GM18907 (cell line): ENCODE measurements around the gene CCDC14.
"Not testable (repeated sequence)": the region's sequence is repeated elsewhere in the genome, so short reads cannot be mapped to it uniquely, and the experiment has no call there.

Experiments used
- ATAC-seq: cut with Tn5 transposase; IDR thresholded peaks from one replicate; pipeline ENCODE4 v1.9.1; 2021; ENCODE audit warnings: mild to moderate bottlenecking, moderate library complexity; ENCODE audit not compliant: unreplicated experiment

Gene CCDC14

DNA sequence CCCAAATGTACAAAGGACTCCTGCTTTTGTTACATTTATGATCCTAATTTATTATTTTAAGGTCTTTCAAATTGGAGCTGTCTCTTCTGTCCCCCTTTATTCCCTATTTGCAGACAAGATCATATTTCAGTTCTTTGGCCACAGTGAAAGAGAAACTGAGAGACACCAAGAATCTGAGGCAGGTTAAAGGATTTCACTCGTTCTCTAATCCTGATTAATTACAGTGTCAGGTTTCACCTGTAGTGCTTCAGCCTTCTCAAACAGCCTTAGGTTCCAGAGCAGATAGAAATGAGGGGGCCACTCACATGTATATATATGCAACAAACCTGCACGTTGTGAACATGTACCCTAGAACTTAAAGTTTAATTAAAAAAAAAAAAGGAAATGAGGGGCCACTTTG lies 6.2 kb upstream of the CCDC14 start:
- not testable (repeated sequence) for ATAC-seq

DNA sequence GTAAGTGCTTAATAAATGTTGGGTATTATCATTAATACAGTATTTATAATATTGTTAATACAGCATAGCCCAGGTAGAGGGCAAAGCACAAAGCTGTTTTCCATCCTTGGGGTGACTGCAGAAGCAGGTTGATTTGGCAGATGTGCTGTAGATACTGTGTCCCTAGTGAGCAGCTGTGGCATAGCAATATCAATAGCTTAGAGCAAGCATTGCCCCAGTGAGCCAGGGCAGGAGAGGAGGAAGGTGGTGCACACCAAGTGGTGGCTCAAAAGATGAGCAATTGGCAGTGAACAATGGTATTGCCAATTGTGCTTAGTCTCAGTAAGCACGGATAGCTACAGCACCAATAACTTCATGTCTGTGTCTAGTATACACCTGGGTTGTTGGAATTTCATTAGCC lies 5.8 kb upstream of the CCDC14 start:
- peak; percentile 41 for ATAC-seq

DNA sequence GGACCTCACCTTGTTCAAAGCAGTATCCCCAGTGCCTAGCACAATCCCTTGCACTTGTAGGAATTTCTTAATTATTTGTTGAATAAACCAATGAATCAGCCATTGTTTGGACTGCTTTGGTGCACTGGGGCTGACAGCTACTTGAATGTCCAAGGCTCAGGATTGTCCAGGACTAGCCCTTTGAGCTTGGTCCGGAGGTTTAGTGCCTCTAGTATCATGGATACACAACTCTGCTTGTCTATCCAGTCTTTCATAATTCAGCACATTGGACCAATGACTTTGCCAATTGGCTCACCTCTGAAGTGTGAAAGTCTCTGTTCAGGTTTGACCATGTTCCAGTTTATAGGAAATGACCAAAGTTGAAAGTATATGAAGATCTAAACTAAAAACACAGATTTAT lies 3.8 kb upstream of the CCDC14 start:
- ATAC-seq: not testable (repeated sequence)

DNA sequence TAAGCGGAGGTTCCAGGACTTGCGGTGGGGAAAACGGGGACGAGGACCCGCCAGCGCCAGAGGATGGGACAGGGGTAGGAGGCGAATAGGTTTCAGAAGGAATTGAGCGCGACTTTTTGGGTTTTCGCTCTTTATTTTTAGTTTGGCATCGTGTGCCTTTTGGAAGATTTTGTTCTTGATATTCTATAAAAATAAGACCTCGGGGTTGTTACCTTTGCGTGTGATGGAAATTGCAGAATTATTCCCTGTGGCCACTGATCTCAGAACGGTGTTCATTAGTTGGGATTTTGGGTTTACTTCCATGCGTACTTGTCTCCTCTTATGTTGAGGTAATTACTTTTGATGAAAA lies 453 bp upstream of the CCDC14 start:
- ATAC-seq: no peak

DNA sequence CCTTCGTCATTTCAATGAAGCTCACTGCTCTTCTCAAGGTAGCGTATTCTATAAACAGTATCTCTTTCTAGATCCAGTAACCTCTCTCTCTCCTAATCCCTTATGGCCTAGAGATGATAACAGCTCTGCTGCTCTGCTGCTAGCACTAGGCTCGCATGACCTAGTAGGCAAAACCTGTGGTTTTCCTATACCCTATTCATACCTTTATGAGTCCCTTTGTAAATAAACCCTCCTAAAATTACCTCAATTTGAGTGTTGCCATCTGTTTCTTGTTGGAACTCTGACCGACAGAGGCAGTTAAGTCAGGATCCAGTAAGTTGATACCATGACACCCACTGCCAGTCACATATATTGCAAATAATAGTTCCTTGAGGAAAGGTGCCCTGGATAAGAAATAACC lies 7.3 kb downstream of the CCDC14 start:
- ATAC-seq: peak; percentile 71

DNA sequence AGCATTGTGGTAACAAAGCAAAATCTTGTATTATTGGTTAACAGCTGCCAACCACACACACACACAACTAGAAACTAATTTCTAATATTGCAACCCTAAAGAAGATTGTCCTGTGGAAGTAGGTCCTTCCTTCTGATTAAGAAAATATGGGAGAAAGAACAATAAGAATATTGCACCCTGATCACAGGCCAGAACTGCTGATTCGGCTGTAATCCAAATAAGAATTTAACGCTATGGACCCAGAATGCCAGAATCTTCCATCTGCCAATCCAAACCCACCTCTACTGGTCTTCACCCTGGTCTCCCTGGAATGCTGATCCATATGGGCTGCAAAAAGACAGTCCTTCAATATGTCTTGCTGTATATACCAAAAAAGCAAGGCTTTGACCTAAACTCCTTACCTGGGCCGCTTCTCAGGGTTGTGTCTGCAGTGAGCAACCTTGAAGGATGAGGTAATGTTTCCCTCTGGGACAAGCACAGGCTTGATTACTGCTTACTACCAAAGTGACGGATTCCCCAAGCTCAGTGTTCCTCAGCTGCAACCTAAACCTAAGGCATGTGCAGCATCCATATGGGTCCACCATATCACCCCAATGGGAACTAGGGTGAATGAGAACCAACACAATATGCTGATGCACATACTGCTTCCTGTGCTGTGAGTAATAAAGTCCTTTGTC lies 8.0 kb downstream of the CCDC14 start:
- peak; percentile 33 for ATAC-seq

DNA sequence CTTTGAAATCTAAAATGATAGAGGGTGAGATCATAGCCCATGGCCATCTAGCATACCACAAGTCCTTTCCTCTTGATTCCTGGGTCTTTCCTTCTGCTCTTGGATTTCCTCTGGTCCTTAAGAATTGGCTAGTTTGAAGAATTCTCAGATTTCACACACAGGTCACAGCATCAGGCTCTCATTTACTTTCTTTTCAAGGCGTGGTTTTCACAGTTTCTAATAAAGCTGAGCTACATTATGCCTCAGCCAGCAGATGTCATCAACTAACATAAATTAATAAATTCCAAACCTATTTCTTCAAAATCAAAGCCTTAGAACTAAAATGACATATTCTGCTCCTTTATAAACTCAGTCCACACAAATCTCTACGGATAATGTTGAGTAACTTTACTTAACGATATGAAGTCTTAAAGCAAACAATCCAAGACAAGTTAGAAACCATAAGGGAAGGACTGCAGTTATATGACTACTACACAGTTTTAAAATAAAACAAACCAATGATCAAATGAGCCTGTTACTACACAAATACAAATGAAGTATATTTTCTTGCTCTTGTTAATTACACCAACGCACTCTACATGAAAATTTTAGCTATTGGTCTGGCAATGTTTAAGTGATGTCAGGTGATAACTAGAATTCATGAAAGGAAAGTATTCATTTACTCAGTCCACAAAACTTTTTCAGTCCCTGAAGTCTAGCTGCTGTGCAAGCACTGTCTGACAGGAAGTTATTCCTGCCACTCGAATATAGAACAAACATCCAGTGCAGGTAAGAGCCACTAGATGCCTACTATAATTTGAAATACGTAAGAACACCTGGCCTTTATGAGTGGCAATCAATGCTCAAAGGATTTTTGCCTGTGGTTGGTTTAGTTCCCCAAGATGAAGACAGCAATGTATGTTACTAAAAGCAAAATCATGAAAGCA lies 9.2 kb downstream of the CCDC14 start:
- ATAC-seq: no peak

DNA sequence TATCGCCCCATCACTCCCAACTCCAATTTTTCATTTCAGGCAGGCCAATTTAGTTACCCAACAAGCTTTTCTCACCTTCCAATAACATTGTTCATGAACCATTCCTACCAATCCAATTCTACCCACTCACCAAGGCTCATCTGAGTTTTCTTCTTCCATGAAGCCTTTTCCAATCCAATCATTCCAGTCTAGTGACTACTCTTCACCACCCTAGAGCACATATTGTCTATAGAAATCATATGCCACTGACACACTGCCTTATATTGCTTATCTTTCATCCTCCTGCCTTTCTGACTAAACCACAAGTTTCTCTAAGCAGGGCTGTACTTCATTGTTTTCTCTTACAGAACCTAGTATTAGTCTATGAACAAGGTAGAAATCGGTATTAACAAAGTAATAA lies 11.4 kb downstream of the CCDC14 start:
- no peak for ATAC-seq

DNA sequence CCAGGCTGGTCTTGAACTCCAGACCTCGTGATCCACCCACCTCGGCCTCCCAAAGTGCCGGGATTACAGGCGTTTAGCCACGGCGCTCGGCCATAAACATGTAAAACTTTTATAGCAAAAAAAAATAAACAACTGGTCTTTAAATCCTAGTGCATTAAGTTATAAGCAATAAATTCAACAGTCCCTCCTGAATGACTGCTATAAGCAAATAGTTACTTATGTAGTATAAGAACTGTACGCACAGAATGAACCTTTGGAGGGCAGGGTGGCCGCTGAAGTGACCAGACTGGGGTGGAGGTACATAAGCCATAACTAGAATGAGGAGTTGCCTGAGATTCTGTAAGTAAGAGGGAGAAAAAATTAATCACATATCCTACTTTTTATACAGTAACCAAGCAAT lies 12.6 kb downstream of the CCDC14 start:
- ATAC-seq: no peak

DNA sequence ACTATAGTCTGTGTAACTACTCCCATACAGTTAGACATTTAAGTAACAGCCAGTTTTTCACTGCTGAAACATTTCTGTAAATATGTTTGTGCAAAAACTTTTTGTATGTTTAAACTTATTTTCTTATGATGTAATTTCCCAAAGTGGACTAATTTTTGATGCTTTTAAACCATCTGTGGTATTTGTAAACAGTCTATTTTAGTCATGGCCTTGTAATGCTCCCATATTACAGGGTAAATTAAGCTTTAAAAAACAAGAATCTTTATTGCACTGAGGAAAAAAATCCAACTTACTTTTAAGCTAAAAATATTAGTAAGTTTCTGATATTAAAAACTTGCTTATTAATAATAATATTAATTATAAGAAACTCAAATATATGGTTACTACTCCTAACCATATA lies 13.5 kb downstream of the CCDC14 start:
- no peak for ATAC-seq

DNA sequence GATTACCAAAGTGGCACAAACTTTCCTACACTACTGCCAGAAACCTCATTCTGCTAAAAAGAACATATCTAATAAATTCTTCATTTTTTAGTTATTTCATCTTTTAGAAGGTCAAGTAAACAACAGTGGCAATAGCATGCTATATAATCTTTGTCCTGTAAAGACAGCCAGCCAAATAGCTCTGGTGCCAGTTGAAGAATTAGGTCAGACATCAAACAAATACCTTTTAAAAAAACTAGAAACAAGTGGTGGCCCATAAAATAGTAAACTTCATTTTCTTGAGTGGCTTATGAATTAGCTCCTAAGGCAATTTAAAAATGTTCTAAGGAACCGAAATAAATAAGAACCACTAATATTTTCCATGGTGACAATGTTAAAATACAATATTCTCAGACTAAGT lies 19.5 kb downstream of the CCDC14 start:
- ATAC-seq: no peak

DNA sequence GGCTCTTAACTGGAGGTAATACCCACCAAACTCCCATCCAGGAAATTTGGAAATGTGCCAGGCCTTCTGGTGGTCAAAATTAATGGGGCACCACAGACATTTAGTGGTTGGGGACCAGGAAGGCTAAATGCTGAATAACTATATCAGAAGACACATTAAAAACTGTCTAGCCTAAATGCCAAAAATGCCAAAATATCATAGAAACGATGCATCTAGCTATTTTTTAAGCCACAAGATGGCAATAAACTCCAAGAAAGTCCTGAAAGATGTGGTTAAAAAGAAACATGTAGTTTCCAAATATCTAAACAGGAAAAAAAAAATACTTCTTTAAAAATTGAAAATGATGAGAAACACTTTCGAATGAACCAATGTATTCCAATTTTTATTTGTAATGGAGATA lies 19.9 kb downstream of the CCDC14 start:
- no peak for ATAC-seq

DNA sequence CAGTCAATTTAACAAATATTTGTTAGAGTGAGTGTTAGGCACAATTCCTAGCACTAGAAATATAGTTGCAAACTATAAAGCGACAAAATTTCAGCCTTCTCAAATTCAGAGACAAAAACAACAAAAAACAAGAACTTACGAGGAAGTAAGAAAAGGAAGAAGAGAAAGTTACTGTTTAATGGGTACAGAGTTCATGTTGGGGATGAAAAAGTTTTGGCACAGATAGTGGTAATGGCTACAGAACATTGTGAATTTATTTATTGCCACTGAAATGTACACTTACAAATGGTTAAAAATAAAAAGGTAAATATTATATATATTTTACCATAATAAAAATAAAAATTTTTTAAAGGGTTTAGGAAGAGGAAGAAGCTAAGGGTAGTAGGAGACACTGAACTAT lies 21.3 kb downstream of the CCDC14 start:
- ATAC-seq: no peak

DNA sequence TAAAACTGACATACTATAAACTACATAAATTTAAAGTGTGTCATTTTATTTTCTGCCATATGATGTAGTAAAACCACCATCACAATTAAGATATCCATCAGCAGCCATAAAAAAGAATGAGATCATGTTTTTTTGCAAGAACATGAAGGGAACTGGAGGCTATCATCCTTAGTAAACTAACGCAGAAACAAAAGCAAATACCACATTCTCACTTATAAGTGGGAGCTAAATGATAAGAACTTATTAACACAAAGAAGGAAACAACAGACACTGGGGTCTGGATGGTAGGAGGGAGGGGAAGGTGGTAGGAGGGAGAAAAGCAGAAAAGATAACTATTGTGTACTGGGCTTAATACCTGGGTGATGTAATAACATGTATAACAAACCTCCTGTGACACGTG lies 24.6 kb downstream of the CCDC14 start:
- ATAC-seq: no peak

DNA sequence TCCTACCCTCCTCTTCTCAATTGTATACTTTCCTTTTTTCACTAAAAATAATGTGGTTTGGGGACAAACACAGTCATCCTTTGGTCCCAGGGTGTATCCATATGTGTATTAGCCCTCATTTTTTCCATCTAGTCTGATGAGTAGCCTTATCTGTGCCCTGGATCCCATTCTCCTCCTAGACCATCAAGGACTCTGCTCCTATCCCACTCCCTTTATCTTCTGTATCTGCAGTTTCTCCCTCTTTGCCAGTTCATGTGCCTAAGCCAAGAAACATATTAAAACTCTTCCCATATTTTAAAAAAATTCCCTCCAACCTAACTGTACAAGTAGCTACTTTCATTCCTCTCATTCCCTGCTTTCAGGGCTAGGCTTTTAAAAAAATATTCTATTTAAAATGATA lies 25.2 kb downstream of the CCDC14 start:
- ATAC-seq: no peak

DNA sequence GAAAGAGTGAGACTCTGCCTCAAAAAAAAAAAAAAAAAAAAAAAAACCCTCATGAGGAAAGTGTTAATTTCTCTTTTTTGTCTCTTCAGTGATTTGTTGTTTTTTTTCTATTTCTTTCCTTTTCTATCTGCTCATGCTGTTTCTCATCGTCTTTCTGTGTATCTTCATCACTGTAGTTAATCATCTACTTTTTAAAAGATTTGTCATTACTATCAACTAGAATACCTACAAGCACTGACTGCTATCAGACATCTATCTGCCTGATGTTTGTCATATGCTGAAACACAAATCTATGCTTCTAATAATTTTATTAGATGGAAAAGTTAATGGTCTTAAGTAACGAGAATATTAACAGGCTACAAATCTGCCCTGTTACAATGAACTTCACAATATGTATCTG lies 26.8 kb downstream of the CCDC14 start:
- ATAC-seq: no peak

DNA sequence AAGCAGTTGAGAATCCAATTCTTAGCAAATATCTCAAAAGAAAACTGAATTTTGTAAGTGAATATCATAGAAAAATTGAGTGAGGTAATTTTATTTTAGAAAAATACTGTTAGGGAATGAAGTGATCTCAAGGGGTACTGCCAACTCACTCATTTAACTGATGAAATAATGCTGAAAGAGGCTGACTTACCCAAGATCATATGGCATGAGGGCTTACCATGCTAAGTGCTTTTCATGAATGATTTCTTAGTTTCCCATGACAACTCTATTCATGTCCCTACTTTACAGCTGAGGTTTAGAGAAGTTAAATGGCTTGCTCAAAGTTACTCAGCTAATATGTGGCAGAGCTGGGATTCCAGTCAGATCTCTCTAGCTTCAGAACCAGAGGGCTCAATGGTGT lies 30.6 kb downstream of the CCDC14 start:
- no peak for ATAC-seq

DNA sequence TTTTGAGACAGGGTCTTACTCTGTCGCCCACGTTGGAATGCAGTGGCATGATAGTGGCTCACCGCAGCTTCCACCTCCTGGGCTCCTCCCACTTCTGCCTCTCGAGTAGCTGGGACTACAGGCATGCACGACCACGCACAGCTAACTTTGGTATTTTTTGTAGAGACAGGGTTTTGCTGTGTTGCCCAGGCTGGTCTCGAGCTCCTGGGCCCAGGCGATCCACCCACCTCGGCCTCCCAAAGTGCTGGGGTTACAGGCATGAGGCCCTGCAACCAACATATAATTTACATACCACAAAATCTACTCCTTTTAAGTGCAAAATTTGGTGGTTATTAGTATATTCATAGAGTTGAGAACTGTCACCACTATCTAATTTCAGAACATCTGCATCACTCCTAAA lies 31.7 kb downstream of the CCDC14 start:
- ATAC-seq: no peak

DNA sequence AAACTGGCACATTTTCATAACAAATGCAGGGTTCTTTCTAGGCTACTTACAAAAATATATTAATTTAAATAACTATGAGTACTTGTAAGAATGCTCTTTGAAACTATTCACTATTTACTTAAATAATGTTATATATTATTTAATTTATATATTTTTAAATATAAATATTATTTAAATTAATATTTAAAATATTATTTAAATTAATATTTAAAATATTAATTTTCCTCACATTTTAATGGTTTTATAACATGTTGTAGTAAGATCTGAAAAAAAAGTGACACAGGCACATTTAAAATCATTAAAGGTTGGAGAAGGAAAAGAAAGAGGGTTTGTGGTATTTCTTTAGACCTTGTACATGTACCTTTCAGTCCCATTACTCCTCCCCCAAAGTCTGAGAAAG lies 34.6 kb downstream of the CCDC14 start:
- no peak for ATAC-seq

DNA sequence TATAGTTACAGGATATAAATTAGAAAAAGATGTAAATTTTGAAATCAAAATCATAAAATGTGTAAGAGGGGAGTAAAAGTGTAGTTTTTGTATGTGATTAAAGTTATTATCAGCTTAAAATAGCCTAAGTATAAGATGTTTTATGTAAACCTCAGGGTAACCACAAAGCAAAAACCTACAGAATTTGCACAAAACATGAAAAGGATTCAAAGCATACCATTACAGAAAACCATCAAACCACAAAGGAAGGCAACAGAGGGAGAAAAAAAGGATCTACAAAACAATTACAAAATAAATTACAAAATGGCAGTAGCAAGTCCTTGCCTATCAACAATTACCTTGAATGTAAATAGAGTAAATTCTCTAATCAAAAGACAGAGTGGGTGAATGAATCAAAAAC lies 40.2 kb downstream of the CCDC14 start:
- ATAC-seq: no peak

DNA sequence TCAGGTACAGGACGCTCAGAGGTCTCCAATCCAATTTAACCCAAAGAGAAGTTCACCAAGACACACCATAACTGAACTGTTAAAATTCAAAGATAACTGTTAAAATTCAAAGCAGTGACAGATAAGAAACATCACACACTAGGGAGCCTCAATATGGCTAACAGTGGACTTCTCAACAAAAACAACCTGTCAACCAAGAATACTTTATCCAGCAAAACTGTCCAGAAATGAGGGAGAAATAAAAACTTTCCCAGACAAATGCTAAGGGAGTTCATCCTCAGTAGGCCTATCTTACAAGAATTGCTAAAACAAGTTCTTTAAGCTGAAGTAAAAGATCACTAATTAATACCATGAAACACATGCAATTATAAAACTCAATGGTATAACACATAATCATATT lies 40.6 kb downstream of the CCDC14 start:
- no peak for ATAC-seq

DNA sequence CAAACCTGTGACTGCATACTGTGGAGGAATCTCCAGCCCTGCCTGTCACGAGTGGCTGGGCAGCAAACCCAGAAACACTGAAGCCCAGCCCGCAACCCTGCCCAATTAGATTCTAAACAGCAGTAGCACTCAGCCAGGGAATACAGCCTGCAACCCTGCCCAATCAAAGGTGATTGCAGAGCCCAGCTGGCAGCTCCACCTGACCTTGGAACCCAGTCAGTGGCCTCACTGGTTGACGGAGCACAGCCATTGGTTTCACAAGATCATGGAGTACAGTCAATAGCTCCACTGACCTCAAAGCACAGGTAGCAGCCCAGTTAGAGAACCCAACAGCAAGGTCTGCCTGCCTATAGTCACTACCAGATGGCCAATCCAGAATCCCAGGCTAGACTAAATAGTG lies 41.7 kb downstream of the CCDC14 start:
- ATAC-seq: no peak

DNA sequence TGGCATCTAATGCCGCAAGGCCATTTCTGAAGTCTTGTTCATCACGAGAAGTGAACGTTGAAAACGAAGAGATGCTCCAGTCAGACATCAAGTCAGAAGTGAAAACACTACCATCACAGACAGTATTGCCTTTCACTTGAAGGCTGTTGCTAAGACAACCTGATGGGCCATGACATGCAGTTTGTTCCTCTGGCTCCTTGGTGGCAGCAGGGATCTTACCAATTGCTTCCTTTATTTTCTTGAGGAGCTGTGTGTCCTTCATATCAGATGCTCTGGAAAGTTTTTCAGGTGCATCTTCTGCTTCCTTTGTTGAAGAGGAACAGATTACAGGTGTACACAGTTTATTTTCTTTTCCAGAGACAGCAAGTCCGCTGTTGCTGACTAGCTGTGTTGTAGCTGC lies 46.2 kb downstream of the CCDC14 start:
- no peak for ATAC-seq
